Activated naive CD4-positive, alpha-beta T cell treated with anti-CD3 and anti-CD28 coated beads, Interleukin-2, amount 10 ng/mL, durations not matched to agents 7 days and 5 days (primary cell): ENCODE results near the gene DUS1L.
A peak's percentile ranks its signal among the peaks of the same experiment; 100 is the strongest.

Experiments used
- CTCF ChIA-PET: fragments of 350-600 bp; sonication (Branson Sonifier 250); formaldehyde crosslinking; loops from one replicate; lab custom pipeline; 2021; ENCODE audit warnings: antibody characterized with exemption; lab: Charles Lee
- DNase-seq: peaks from one replicate; pipeline ENCODE4 v3.0.0-alpha.2; 2020
- H3K27ac Mint-ChIP-seq: one replicate; pipeline ENCODE4 v1.8.0; 2021; ENCODE audit warnings: mild to moderate bottlenecking, moderate library complexity, mixed read lengths
- H3K27me3 Mint-ChIP-seq: one replicate; pipeline ENCODE4 v1.8.0; 2021; ENCODE audit warnings: mild to moderate bottlenecking, mixed read lengths
- H3K36me3 Mint-ChIP-seq: one replicate; pipeline ENCODE4 v1.8.0; 2021; ENCODE audit warnings: mixed read lengths
- H3K4me1 Mint-ChIP-seq: one replicate; pipeline ENCODE4 v1.8.0; 2021; ENCODE audit warnings: mixed read lengths
- H3K4me3 Mint-ChIP-seq: one replicate; pipeline ENCODE4 v1.8.0; 2021; ENCODE audit warnings: mild to moderate bottlenecking, moderate library complexity, mixed read lengths
- H3K9me3 Mint-ChIP-seq: one replicate; pipeline ENCODE4 v1.8.0; 2021; ENCODE audit warnings: mixed read lengths

Gene DUS1L

GRCh38 chr17:82065638-82066303 is at the start of gene DUS1L:
Gene DUS1L (minus strand): TSS chr17:82065804. CDS start chr17:82065059, 745 bp downstream.
- DNase-seq: peak; percentile 73
- peaks cover 2% of the 10 kb centered on the region for H3K36me3 Mint-ChIP-seq
- no peaks in the 10 kb centered on the region for H3K9me3 Mint-ChIP-seq
- H3K4me3 Mint-ChIP-seq: peak within 1 kb of the TSS; percentile 84
- peak within 1 kb of the TSS; percentile 90 for H3K27ac Mint-ChIP-seq
- peaks cover 20% of the 10 kb centered on the region for H3K4me1 Mint-ChIP-seq
- peaks cover 4% of the 10 kb centered on the region for H3K27me3 Mint-ChIP-seq
- CTCF ChIA-PET: interaction anchor here (1.7 kb wide), 1 partner anchor 28 kb away, joined by 4 read pairs; the partner anchor contains the start of gene DCXR

- CTCF ChIA-PET: no interaction called here
- H3K27ac Mint-ChIP-seq: no peak overlapping the region
- H3K4me1 Mint-ChIP-seq: peaks cover 14% of the 10 kb centered on the region
- H3K9me3 Mint-ChIP-seq: no peaks in the 10 kb centered on the region
- DNase-seq: no peak
- no peak overlapping the region for H3K4me3 Mint-ChIP-seq
- H3K27me3 Mint-ChIP-seq: no peaks in the 10 kb centered on the region
- H3K36me3 Mint-ChIP-seq: no peaks in the 10 kb centered on the region
Observed at GRCh38 chr17:82114872-82115271, 49.3 kb upstream of the DUS1L start.

GRCh38 chr17:82114447-82114846 is 48.8 kb upstream of the DUS1L start:
- no peak overlapping the region for H3K4me3 Mint-ChIP-seq
- CTCF ChIA-PET: no interaction called here

GRCh38 chr17:82113941-82114340 is 48.3 kb upstream of the DUS1L start:
- Mint-ChIP-seq H3K4me1 (peaks cover 10% of the 10 kb centered on the region), H3K36me3 (no peaks in the 10 kb centered on the region), H3K9me3 (no peaks in the 10 kb centered on the region), H3K27ac (no peak overlapping the region), H3K27me3 (no peaks in the 10 kb centered on the region), H3K4me3 (no peak overlapping the region)
- DNase-seq: no peak
- CTCF ChIA-PET: no interaction called here

More at GRCh38 chr17:82114447-82114846, 48.8 kb upstream of the DUS1L start:
- no peak for DNase-seq
- H3K4me1 Mint-ChIP-seq: peaks cover 10% of the 10 kb centered on the region
- H3K27ac Mint-ChIP-seq: no peak overlapping the region
- H3K9me3 Mint-ChIP-seq: no peaks in the 10 kb centered on the region
- no peaks in the 10 kb centered on the region for H3K36me3 Mint-ChIP-seq
- H3K27me3 Mint-ChIP-seq: no peaks in the 10 kb centered on the region

- no peak for DNase-seq
- CTCF ChIA-PET: no interaction called here
- Mint-ChIP-seq H3K36me3 (no peaks in the 10 kb centered on the region), H3K9me3 (no peaks in the 10 kb centered on the region), H3K27me3 (no peaks in the 10 kb centered on the region), H3K4me1 (peaks cover 11% of the 10 kb centered on the region), H3K4me3 (no peak overlapping the region), H3K27ac (no peak overlapping the region)
Observed at GRCh38 chr17:82113422-82113821, 47.8 kb upstream of the DUS1L start.

- no peaks in the 10 kb centered on the region for H3K27me3 Mint-ChIP-seq
- no peak for DNase-seq
- CTCF ChIA-PET: no interaction called here
- no peaks in the 10 kb centered on the region for H3K36me3 Mint-ChIP-seq
- H3K27ac Mint-ChIP-seq: no peak overlapping the region
- peaks cover 16% of the 10 kb centered on the region for H3K4me1 Mint-ChIP-seq
- H3K9me3 Mint-ChIP-seq: no peaks in the 10 kb centered on the region
- H3K4me3 Mint-ChIP-seq: no peak overlapping the region
Observed at GRCh38 chr17:82112914-82113311, 47.3 kb upstream of the DUS1L start.

- CTCF ChIA-PET: no interaction called here
- Mint-ChIP-seq H3K4me3 (no peak overlapping the region), H3K27ac (no peak overlapping the region), H3K27me3 (no peaks in the 10 kb centered on the region), H3K36me3 (no peaks in the 10 kb centered on the region), H3K9me3 (no peaks in the 10 kb centered on the region), H3K4me1 (peaks cover 20% of the 10 kb centered on the region)
- DNase-seq: no peak
Observed at GRCh38 chr17:82112181-82112913, 46.7 kb upstream of the DUS1L start.

- H3K27ac Mint-ChIP-seq: peak overlapping the region; percentile 45
- H3K4me1 Mint-ChIP-seq: peaks cover 40% of the 10 kb centered on the region
- no peaks in the 10 kb centered on the region for H3K36me3 Mint-ChIP-seq
- H3K27me3 Mint-ChIP-seq: no peaks in the 10 kb centered on the region
- CTCF ChIA-PET: no interaction called here
- no peak overlapping the region for H3K4me3 Mint-ChIP-seq
- H3K9me3 Mint-ChIP-seq: no peaks in the 10 kb centered on the region
- no peak for DNase-seq
Observed at GRCh38 chr17:82110298-82110697, 44.7 kb upstream of the DUS1L start.

GRCh38 chr17:82108961-82109475 is 43.4 kb upstream of the DUS1L start:
- peak overlapping the region; percentile 20 for H3K27ac Mint-ChIP-seq
- CTCF ChIA-PET: interaction anchor here (1.2 kb wide), 1 partner anchor 17 kb away, joined by 4 read pairs; no protein-coding TSS in a partner anchor
- no peaks in the 10 kb centered on the region for H3K36me3 Mint-ChIP-seq

GRCh38 chr17:82108496-82108945 is 42.9 kb upstream of the DUS1L start:
- H3K27me3 Mint-ChIP-seq: no peaks in the 10 kb centered on the region

More at GRCh38 chr17:82108961-82109475, 43.4 kb upstream of the DUS1L start:
- H3K4me1 Mint-ChIP-seq: peaks cover 46% of the 10 kb centered on the region
- no peak overlapping the region for H3K4me3 Mint-ChIP-seq
- H3K9me3 Mint-ChIP-seq: no peaks in the 10 kb centered on the region
- DNase-seq: no peak
- no peaks in the 10 kb centered on the region for H3K27me3 Mint-ChIP-seq

GRCh38 chr17:82108038-82108437 is 42.4 kb upstream of the DUS1L start:
- Mint-ChIP-seq H3K4me3 (no peak overlapping the region), H3K27ac (peak overlapping the region; percentile 71), H3K4me1 (peaks cover 47% of the 10 kb centered on the region), H3K36me3 (no peaks in the 10 kb centered on the region), H3K9me3 (no peaks in the 10 kb centered on the region), H3K27me3 (no peaks in the 10 kb centered on the region)
- CTCF ChIA-PET: interaction anchor here (1.2 kb wide), 1 partner anchor 18 kb away, joined by 4 read pairs; no protein-coding TSS in a partner anchor
- DNase-seq: no peak

More at GRCh38 chr17:82108496-82108945, 42.9 kb upstream of the DUS1L start:
- H3K27ac Mint-ChIP-seq: peak overlapping the region; percentile 71
- CTCF ChIA-PET: interaction anchor here (1.2 kb wide), 1 partner anchor 18 kb away, joined by 4 read pairs; no protein-coding TSS in a partner anchor
- peaks cover 47% of the 10 kb centered on the region for H3K4me1 Mint-ChIP-seq
- no peaks in the 10 kb centered on the region for H3K9me3 Mint-ChIP-seq
- DNase-seq: no peak
- H3K4me3 Mint-ChIP-seq: no peak overlapping the region
- no peaks in the 10 kb centered on the region for H3K36me3 Mint-ChIP-seq

- H3K4me3 Mint-ChIP-seq: peak overlapping the region; percentile 15
- H3K27me3 Mint-ChIP-seq: no peaks in the 10 kb centered on the region
Observed at GRCh38 chr17:82107341-82107860, 41.8 kb upstream of the DUS1L start.

GRCh38 chr17:82106688-82107305 is 41.2 kb upstream of the DUS1L start:
- Mint-ChIP-seq H3K4me1 (peaks cover 49% of the 10 kb centered on the region), H3K9me3 (no peaks in the 10 kb centered on the region), H3K27me3 (no peaks in the 10 kb centered on the region), H3K27ac (peak overlapping the region; percentile 95), H3K36me3 (no peaks in the 10 kb centered on the region), H3K4me3 (peak overlapping the region; percentile 78)
- CTCF ChIA-PET: interaction anchor here (0.7 to 2.1 kb wide), 5 partner anchors 9 to 76 kb away, joined by 3 to 5 read pairs (median 5); partner anchors contain the start of gene DCXR
- DNase-seq: no peak

More at GRCh38 chr17:82107341-82107860, 41.8 kb upstream of the DUS1L start:
- Mint-ChIP-seq H3K4me1 (peaks cover 47% of the 10 kb centered on the region), H3K36me3 (no peaks in the 10 kb centered on the region), H3K27ac (peak overlapping the region; percentile 69), H3K9me3 (no peaks in the 10 kb centered on the region)
- CTCF ChIA-PET: interaction anchor here (1.0 to 1.3 kb wide), 3 partner anchors 9 to 77 kb away, joined by 4 to 5 read pairs (median 5); no protein-coding TSS in a partner anchor
- DNase-seq: no peak
